ENCODE data around the gene TMOD3. TPM values are rescaled to one million over a fixed set of nuclear protein-coding genes. Genes with fewer than 3 reads are reported as not detected.

TMOD3 gene
- total and polyA plus RNA-seq, 2 of the 8 experiments (the other 6 are each of a cell fraction or from before 2014, with no cell fraction given): 3.9 to 29.0 TPM

DNA sequence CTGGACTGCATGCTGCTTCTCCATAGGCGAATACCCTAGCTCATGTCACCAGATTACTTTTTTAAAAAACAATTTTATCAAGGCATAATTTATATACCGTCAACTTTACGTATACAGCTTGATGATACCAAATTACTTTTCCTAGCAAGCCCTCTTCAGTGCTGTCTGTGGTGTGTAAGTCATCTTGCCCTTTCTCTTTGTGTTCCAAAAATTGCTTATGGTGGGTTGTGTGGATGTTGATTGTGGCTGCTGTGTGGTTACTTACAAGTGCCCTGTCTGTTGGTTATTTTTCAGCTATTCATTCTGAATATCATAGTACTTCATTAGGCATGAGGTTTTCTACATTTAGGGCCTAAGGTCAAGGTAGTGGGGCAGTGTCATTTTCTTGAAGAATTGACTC is 12.8 kb downstream of the TMOD3 start (continued):
- TF ChIP-seq, protein P1, sequence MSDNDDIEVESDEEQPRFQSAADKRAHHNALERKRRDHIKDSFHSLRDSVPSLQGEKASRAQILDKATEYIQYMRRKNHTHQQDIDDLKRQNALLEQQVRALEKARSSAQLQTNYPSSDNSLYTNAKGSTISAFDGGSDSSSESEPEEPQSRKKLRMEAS (IDR thresholded peaks at IDR 0.05): no peak
- no peak for TF ChIP-seq RBBP5 (IDR thresholded peaks at IDR 0.05; ENCODE audit: borderline replicate concordance, low read depth, low read length)
